Panc1 (cell line): ENCODE measurements around the gene KRTAP5-2.

Experiments used
- CTCF ChIP-seq: fragments of 450-650 bp; IDR thresholded peaks from 2 replicates; pipeline ENCODE4 v1.5.1; 2017; ENCODE audit warnings: mild to moderate bottlenecking
- POLR2AphosphoS5 ChIP-seq: IDR thresholded peaks from 2 replicates; pipeline ENCODE4 v1.6.1; 2012; ENCODE audit warnings: mild to moderate bottlenecking, low read depth, low read length, moderate library complexity
- SIN3A ChIP-seq: IDR thresholded peaks from 2 replicates; pipeline ENCODE4 v1.6.1; 2012; ENCODE audit warnings: low read depth, mild to moderate bottlenecking, low read length, moderate library complexity, borderline replicate concordance; ENCODE audit not compliant: insufficient read depth
- TCF7L2 ChIP-seq: IDR thresholded peaks from 2 replicates; pipeline ENCODE4 v1.6.1; 2011; ENCODE audit warnings: mild to moderate bottlenecking, low read depth, low read length, inconsistent platforms
- TF ChIP-seq, protein P1 (sequence below), 2 experiments: IDR thresholded peaks; 2 replicates each; pipeline ENCODE4 v1.6.1; 2011 to 2012; ENCODE audit warnings: low read depth in 2 of 2, control low read depth in 1 of 2, low read length in 1 of 2, mild to moderate bottlenecking in 1 of 2, moderate library complexity in 1 of 2; ENCODE audit not compliant: insufficient read depth in 1 of 2

DNA sequence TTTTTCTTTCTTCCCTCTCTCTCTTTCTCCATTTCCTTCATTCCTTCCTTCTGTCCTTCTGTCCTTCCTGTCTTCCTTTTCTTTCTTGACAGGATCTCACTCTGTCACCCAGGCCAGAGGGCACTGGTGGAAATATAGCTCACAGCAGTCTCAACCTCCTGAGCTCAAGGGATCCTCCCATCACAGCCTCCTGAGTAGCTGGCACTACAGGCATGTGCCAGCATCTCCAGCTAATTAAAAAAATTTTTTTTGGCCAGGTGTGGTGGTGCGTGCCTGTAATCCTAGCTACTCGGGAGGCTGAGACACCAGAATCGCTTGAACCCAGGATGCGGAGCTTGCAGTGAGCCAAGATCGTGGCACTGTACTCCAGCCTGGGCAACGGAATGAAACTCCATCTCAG lies 21.3 kb downstream of the KRTAP5-2 start:
- TF ChIP-seq CTCF (no peak), SIN3A (no peak), POLR2AphosphoS5 (no peak), TCF7L2 (no peak)
- TF ChIP-seq, protein P1, sequence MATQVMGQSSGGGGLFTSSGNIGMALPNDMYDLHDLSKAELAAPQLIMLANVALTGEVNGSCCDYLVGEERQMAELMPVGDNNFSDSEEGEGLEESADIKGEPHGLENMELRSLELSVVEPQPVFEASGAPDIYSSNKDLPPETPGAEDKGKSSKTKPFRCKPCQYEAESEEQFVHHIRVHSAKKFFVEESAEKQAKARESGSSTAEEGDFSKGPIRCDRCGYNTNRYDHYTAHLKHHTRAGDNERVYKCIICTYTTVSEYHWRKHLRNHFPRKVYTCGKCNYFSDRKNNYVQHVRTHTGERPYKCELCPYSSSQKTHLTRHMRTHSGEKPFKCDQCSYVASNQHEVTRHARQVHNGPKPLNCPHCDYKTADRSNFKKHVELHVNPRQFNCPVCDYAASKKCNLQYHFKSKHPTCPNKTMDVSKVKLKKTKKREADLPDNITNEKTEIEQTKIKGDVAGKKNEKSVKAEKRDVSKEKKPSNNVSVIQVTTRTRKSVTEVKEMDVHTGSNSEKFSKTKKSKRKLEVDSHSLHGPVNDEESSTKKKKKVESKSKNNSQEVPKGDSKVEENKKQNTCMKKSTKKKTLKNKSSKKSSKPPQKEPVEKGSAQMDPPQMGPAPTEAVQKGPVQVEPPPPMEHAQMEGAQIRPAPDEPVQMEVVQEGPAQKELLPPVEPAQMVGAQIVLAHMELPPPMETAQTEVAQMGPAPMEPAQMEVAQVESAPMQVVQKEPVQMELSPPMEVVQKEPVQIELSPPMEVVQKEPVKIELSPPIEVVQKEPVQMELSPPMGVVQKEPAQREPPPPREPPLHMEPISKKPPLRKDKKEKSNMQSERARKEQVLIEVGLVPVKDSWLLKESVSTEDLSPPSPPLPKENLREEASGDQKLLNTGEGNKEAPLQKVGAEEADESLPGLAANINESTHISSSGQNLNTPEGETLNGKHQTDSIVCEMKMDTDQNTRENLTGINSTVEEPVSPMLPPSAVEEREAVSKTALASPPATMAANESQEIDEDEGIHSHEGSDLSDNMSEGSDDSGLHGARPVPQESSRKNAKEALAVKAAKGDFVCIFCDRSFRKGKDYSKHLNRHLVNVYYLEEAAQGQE (IDR thresholded peaks at IDR 0.05; ENCODE audit: insufficient read depth in 1 of 2, low read depth in 2 of 2, low read length in 1 of 2), result no peak
